Endothelial cell (in vitro differentiated cells): ENCODE measurements around the gene CYTIP. TPM values are rescaled to one million over a fixed set of nuclear protein-coding genes. Genes with fewer than 3 reads are reported as not detected.

Experiments
- DNase-seq: peaks from one replicate; pipeline ENCODE4 v3.0.0; 2021; ENCODE audit warnings: low spot score
- H3K27ac Mint-ChIP-seq: one replicate; pipeline ENCODE4 v1.8.0; 2021; ENCODE audit warnings: mixed read lengths, inconsistent platforms; ENCODE audit not compliant: unreplicated experiment
- H3K27me3 Mint-ChIP-seq: one replicate; pipeline ENCODE4 v1.8.0; 2021; ENCODE audit warnings: mild to moderate bottlenecking, moderate library complexity, mixed read lengths, inconsistent platforms; ENCODE audit not compliant: unreplicated experiment
- H3K36me3 Mint-ChIP-seq: one replicate; pipeline ENCODE4 v1.8.0; 2021; ENCODE audit warnings: mild to moderate bottlenecking, low read depth, mixed read lengths, inconsistent platforms; ENCODE audit not compliant: unreplicated experiment
- H3K4me1 Mint-ChIP-seq: one replicate; pipeline ENCODE4 v1.8.0; 2021; ENCODE audit warnings: mild to moderate bottlenecking, mixed read lengths, inconsistent platforms; ENCODE audit not compliant: unreplicated experiment
- H3K4me3 Mint-ChIP-seq: one replicate; pipeline ENCODE4 v1.8.0; 2021; ENCODE audit warnings: mild to moderate bottlenecking, mixed read lengths, inconsistent platforms; ENCODE audit not compliant: unreplicated experiment
- H3K9me3 Mint-ChIP-seq: one replicate; pipeline ENCODE4 v1.8.0; 2021; ENCODE audit warnings: mixed read lengths, inconsistent platforms; ENCODE audit not compliant: unreplicated experiment
- CTCF ChIP-seq: fragments of 200-600 bp; sonication (generic); IDR thresholded peaks from one replicate; pipeline ENCODE4 v1.5.0; 2021; ENCODE audit warnings: antibody characterized with exemption; ENCODE audit not compliant: unreplicated experiment
- total RNA-seq: library from RNA; stranded (reverse); fragmentation: NEBNext Ultra II Directional; extraction: Animal tissue kit (Norgen Biotek cat#: 25700); gene quantifications from one replicate; pipeline ENCODE4 v1.2.1, GENCODE V29; 2021; ENCODE audit not compliant: unreplicated experiment

The CYTIP gene
- total RNA-seq, 1 donor from 2014 or later: not detected

DNA sequence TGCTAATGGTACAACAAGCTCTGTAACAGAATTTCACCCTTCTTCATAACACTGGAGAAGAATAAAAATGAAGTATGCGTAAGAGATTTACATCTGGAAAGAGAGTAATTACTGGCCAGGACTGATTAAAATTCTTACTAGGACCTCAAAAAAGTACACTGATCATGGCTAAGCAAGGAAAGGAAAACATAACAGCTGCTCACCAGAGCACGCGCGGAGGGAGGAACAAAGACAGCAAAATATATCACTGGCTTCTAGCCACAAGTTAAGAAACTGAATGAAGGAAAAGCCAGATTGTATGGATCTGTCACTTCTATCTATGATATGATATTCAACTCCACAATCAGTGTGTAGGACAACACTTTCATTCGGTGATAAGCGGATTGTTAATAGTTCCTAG lies 15.6 kb upstream of the CYTIP start:
- Mint-ChIP-seq H3K4me3 (no peak overlapping the region), H3K27ac (no peak overlapping the region), H3K36me3 (no peaks in the 10 kb centered on the region), H3K9me3 (no peaks in the 10 kb centered on the region), H3K4me1 (no peaks in the 10 kb centered on the region), H3K27me3 (no peaks in the 10 kb centered on the region)
- no peak for TF ChIP-seq CTCF
- no peak for DNase-seq

DNA sequence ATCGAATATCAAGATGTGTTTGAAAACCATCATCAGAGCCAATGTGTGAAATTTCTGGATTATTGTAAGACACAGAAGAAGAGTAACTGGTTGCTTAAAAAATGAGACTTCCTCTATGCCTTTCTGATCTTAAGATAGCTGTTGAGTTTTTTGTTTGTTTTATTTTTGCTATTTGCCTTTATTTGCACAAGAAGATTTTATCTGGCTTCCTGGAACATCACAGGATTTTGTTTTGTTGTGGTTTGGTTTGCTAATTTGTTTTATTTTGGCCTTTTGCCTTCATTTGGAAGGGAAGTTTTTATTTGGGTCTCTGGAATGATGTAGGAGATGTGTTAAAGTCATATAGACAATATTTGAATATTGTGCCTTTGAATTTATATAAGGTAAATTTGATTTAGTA lies 3.9 kb upstream of the CYTIP start:
- no peak for TF ChIP-seq CTCF
- Mint-ChIP-seq H3K27ac (no peak overlapping the region), H3K4me3 (no peak overlapping the region), H3K4me1 (peaks cover 2% of the 10 kb centered on the region), H3K36me3 (no peaks in the 10 kb centered on the region), H3K27me3 (no peaks in the 10 kb centered on the region), H3K9me3 (no peaks in the 10 kb centered on the region)
- DNase-seq: no peak

DNA sequence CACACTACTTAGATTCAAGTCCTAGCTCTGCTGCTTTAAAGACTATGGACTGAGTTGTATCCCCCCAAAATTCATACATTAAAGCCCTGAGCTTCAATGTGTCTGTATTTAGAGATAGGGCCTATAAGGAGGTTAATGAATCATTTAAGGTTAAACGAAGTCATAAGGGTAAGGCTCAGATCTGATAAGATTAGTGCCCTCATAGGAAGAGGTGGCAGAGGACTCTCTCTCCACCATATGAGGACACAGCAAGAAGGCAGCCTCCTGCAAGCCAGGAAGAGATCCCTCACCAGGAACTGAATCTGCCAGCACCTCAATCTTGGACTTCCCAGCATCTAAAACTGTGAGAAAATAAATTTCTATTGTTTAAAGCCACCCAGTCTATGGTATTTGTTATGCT lies 3.1 kb upstream of the CYTIP start:
- Mint-ChIP-seq H3K9me3 (no peaks in the 10 kb centered on the region), H3K4me1 (peaks cover 2% of the 10 kb centered on the region), H3K27ac (no peak overlapping the region), H3K27me3 (no peaks in the 10 kb centered on the region), H3K36me3 (no peaks in the 10 kb centered on the region), H3K4me3 (no peak overlapping the region)
- no peak for TF ChIP-seq CTCF
- no peak for DNase-seq

DNA sequence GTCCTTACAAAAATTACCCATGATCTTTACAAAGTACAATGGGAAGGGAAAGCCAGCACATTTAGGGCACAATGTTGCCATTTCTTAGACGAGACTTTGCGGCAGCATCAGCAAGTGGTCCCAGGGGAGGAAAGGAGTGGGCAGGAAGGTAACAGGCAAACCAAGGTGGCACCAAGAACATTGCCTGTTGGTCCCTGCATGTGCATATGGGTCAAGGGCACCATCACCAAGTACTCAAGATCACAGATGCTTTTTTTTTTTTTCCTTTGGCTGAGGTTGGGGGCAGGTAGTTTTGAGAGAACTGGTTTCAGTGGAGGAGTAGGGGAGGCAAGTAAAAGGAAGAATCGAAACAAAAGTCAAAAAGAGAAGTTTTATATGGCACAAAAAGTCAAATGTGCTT lies 752 bp upstream of the CYTIP start:
- Mint-ChIP-seq H3K9me3 (no peaks in the 10 kb centered on the region), H3K27ac (no peak overlapping the region), H3K36me3 (no peaks in the 10 kb centered on the region), H3K27me3 (peaks cover 2% of the 10 kb centered on the region), H3K4me1 (peaks cover 2% of the 10 kb centered on the region), H3K4me3 (no peak overlapping the region)
- no peak for DNase-seq
- TF ChIP-seq CTCF: no peak

GRCh38 chr2:157443090-157443489 lies 799 bp downstream of the CYTIP start:
- Mint-ChIP-seq H3K4me3 (no peak overlapping the region), H3K4me1 (peaks cover 2% of the 10 kb centered on the region)
- no peak for TF ChIP-seq CTCF

More at GRCh38 chr2:157443090-157443489, 799 bp downstream of the CYTIP start:
- no peaks in the 10 kb centered on the region for H3K36me3 Mint-ChIP-seq
- no peak overlapping the region for H3K27ac Mint-ChIP-seq
- H3K27me3 Mint-ChIP-seq: peaks cover 2% of the 10 kb centered on the region
- DNase-seq: no peak
- H3K9me3 Mint-ChIP-seq: no peaks in the 10 kb centered on the region
